GM18861 (cell line): ENCODE results near the gene RMP24.
"Not testable (repeated sequence)": the region's sequence is repeated elsewhere in the genome, so short reads cannot be mapped to it uniquely, and the experiment has no call there.

Experiments used
- ATAC-seq: cut with Tn5 transposase; IDR thresholded peaks from one replicate; pipeline ENCODE4 v1.9.1; 2021; ENCODE audit not compliant: unreplicated experiment

RMP24 gene

DNA sequence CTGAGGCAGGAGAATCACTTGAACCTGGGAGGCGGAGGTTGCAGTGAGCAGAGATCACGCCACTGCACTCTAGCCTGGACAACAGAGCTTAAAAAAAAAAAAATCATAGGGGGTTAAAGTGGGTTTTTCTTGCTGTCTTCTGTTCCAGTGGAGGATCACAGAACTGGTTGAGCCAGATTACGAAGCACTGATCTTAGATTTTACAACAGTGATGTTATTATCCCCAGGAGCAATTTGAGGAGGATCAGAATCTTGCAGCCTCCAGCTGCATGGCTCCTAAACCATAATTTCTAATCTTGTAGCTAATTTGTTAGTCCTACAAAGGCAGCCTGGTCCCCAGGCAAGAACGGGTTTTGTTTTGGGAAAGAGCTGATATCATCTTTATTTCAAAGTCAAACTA is 4.6 kb upstream of the RMP24 start:
- not testable (repeated sequence) for ATAC-seq

DNA sequence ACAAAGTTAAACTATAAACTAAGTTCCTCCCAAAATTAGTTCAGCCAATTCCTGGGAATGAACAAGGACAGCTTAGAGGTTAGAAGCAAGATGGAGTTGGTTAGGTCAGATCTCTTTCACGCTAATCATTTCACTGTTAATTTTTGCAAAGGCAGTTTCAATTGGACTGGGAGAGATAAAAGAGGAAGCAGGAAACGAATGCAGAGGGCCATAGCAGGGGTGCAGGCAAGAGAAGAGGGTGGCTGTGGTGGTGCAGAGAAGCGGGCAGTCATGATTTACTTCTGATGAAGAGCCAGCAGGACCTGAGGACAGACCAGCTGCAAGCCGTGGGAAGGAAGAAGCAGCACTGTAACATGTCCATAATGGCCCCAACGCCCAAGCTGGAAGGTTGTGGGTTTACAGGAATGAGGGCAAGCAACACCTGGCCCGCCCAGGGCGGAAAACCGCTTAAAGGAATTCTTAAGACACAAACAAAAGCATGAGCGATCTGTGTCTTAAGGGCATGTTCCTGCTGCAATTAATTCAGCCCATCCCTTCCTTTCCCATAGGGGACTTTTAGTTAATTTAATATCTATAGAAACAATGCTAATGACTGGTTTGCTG is 4.1 kb upstream of the RMP24 start:
- no peak for ATAC-seq

DNA sequence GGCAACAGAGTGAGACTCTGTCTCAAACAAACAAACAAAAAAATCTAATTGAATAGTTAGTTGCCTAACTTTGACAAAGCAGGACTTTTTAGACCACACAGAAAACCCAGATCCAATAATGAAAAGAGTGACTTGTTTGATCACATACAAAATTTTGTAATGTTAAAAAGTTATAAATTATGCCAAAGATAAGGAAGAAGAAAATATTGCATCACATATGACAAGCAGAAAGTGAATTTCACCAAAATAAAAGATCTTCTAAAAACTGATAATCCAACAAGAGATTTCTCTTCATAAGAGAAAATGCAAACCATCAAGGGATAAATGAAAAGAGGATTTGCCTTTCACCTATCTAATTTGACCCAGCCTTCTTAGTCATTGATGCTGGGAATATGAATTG is 2.8 kb upstream of the RMP24 start:
- ATAC-seq, result no peak

DNA sequence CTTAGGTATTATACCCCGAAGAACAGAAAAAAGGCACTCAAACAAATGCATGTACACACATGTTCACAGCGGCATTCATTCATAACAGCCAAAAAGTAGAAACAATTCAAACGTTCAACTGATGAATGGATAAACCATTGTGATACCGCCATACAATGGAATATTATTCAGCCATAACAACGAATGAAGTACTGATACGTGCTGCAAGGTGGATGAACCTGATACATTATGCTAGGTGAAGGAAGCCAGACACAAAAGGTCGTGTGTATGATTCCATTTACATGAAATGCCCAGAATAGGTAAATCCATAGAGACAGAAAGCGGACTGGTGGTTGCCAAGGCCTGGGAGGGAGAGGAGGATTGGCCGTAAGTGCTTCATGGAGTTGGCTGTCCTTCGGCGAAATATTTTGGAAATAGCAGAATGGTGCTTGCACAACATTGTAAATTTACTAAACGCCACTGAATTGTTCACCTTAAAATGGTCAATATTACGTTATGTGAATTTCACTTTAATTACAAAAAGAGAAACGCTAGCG is 750 bp upstream of the RMP24 start:
- peak; percentile 13 for ATAC-seq

DNA sequence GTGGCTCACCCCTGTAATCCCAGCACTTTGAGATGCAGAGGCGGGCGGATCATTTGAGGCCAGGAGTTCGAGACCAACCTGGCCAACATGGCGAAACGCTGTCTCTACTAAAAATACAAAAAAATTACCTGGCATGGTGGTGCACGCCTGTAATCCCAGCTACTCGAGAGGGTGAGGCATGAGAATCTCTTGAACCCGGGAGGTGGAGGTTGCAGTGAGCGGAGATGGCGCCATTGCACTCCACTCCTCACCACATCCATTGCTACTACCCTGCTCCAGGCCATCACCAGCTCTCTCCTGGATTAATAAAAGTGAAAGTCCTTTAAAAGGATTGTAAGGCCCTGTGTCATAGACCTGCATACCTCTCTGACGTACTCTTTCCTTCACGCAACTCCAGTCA is 1.2 kb downstream of the RMP24 start:
- ATAC-seq, result no peak

DNA sequence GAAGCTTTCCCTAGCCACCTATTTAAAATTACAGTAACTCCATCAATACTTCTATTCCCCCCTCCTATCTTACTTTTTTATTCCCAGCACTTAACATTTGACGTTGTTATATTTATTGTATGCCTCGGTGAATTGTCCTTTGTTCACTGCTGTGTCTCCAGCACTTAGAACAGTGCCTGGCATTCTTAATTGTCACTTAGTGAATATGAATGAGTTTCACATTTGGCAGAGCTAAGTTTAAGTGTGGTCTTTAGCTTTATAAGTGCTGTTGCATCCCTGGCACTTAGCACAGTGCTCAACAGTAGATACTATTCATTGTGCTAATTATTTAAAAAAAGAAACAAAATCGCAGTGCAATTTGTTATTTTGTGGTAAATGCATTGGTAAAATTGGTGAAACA is 1.7 kb downstream of the RMP24 start:
- ATAC-seq, result no peak

DNA sequence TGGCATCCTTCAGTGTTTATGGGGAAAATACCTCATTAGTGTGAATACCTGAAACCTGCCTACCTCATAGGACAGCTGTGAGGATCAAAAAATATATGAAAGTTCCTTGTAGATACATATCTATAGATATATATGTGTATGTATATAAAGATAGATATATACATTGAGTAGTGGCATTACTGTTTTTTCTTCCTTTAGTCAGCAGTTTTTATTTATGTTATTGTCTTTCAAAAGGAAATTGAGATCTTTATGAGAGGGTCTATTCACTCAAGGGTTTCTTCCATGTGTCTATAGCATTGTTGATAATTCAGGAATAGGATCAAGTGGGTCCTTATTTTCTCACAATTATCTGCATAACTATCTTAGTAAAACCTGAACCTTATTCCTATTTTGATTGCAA is 6.6 kb downstream of the RMP24 start:
- no peak for ATAC-seq

DNA sequence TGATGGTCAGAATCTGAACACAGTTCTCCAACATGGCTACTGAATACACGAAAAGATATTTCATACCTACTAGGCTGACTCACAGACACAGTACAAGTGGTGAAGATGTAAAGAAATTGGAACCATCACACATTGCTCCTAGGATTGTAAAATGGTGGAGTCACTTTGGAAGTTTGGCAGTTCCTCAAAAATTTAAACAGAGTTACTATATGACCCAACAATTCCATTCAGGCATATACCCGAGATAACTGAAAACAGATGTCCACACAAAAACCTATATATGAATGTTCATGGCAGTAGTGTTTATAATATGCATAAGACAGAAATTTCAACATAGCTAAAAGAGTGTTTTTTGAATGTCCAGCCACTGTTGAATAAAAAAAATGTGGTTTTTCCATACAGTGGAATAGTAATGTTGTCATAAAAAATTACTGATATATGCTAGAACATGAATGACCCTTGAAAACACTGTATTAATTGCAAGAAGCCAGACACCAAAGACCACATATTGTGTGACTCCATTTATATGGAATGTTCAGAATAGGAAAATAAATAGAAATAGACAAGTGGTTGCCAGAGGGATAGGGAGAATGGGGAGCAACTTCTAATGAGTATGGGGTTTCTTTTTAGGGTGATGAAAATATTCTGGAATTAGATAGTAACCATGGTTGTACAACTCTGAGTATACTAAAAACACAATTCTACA is 10.1 kb downstream of the RMP24 start:
- ATAC-seq, result no peak

DNA sequence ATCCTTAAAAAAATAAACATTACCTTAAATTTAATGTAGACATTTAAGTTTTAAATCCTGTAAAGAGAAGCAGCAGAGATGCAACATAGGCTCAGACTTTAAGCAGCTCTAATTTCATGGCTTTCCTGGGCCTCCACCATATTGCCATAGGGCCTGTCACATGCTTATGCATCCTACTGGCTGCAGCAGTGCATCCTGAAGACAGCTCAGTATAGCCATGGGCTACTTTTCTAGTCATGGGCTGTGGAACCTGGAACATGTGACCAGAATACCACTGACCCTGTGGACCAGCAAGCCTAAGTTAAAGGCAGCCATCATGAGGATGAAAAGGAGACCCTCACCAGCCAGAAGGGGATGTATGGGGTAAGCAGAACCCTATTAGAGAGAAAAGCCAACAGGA is 10.7 kb downstream of the RMP24 start:
- no peak for ATAC-seq

DNA sequence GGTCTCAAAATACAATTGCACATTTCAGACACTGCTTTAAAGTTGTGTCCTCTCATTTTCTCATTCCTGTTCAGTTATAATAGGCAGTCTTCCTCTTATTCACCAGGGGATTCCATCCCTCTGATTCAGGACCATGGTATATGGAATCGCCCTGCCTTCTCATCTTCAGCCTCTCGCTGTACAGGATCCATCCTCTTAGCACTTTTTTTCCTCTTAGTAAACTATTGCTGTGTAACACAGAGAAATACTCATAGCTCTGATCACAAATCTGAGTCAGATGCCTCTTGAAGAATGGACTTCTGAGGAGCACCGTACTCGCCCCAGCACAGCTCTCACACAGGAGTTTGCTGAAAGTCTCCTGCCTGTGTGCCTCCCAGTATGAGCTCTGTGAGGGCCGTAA is 11.3 kb downstream of the RMP24 start:
- no peak for ATAC-seq

DNA sequence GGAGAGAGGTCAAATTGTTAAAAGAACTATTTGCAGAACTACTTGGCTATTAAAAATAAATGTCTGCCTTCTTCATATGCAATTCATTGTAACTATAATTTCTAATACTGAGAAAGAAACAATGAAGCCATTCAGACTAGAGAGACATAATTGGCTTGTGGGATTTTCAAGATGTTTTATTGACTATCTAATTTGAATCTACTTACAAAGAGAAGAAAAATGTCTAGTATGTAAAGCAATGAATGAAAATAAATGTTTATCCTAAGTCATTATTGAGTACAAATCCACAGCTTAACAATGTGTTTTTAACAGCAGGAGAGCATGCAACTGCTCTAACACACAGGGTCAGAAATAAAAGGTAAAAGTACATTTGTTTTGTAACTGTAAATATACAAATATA is 19.2 kb downstream of the RMP24 start:
- no peak for ATAC-seq

DNA sequence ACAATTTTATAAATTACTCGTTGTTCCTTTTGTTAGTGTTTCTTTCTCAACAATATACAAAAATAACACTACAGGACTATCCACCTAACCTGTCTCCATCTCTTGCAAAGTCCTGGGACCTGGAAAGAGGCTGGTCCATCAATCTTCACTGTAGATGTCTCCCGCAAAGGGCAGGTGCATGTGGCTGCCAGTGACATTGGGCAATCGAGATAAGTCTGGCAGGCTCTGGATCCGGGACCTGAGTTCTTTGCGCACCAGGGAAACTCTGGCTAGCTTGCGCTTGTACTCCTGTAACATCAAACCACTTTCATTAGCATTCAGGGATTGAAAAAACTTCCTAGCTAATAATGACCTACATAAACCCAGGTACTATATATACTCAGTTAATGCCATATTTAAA is 20.5 kb downstream of the RMP24 start:
- no peak for ATAC-seq

DNA sequence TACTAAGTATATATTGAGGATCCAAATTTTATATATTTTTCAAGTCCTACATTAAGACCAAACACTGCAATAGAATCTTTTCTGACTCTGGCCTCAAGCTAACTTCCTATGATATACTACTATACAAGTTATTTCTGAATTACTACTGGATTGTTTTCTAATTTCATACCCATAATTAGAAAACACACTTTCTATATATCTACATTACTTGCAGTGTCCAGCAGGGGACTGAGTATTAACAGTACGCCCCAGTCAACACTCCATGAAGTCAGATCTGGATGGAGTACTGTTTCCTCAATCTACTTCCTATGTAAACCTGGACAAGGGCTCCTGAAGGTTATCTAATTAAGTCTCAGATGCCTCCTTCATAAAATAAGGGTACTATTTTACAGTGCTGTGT is 26.5 kb downstream of the RMP24 start:
- no peak for ATAC-seq

DNA sequence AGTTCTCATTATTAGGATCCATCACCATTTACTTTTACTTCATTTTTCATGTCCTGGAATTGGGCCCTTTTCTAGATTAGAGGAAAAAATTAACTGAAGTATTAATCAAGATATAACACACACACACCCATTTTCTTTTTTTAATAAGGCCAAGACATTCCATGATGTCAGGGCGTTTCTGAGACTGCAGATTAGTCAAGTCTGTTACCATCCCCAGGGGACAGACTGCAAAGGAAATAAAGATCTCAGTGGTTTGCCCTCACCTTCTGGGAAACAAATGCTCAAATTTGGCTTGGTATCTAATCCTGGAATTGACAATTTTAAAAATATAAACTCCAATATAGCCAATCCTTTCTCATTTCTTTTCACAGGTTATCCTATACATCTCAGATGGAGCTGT is 27.4 kb downstream of the RMP24 start:
- ATAC-seq, result no peak

DNA sequence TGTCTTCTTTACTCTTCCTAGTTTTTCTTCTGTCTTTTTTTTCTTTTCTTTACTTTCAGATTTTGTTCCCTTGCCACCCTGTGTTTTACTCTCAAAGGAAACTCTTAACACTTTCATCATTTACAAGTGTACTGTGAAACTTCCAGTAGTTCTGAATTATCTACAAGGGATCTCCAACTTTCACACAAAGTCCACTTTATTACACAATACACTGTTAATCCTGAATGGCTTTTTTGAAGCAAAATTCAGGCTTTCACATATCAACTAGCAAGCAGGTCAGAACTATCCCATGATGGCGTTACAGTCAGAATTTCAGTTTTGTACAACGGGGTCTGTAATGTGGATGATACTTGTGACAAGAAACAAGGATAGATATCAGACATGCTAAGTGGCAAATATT is 34.5 kb downstream of the RMP24 start:
- no peak for ATAC-seq

DNA sequence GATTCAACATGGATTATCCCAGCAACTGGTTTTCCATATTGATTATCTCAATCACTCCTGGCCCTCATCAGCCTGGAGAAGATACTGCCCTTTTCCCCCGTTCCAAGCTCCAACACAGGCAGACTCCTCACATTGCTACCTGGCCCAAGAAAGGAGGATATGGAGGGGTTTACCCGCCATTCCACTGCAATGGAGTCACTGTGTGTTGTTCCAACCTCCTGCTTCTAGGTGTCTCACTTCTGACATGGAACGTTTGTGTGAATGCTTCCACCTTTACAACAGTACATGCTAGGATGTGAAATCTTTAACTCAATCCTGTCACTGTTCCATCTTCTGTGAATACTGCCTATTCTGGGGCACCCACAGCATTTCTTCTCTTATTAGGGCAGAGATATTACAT is 36.7 kb downstream of the RMP24 start:
- no peak for ATAC-seq

DNA sequence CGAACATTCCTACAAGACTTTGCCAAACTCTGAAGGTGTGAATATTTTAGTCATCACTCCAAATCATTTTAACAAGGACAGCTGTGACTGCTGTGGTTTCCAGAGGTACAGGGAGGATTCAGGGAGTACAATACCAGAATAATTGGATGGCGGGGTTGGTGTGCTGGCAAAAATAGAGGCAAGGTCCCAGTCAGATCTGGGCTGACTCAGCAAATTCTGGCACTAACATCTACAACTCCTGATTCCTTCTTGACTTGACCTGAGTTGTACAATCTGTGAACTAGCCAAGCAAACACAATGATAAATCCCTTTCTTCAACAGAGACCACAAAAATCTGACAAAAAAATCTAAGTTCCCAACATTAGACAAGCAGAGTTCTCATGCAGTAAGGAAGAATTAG is 40.4 kb downstream of the RMP24 start:
- ATAC-seq, result no peak

DNA sequence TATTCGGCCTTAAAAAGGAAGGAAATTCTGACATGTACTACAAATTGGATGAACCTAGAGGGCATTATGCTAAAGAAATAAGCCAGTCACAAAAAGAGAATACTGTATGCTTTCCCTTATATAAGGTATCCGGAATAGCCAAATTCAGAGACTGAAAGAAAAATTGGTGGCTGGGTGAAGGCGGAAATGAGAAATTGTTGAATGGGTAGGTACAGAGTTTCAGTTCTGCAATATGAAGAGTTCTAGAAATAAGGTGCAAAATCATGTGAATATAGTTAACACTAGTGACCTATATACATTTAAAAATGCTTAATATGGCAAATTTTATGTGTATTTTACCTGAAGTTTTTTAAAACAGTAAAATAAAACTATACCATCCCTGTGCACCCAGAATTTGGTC is 43.1 kb downstream of the RMP24 start:
- ATAC-seq, result peak; percentile 83

DNA sequence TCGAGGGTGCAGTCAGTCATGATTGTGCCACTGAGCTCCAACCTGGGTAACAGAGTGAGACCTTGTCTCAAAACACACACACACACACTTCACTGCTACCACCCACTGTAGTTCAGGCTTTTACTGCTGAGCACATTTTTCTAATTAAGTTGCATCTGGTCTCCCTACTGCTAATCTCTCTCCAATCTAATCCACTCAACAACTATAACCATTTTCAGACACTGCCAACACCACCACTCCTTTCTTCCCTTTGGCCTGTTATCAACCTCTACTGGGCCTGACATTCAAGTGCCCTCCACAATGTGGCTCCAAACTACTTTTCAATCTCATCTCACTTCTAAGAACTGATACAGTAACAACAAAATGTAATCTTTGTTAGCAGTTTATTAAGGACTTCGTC is 44.8 kb downstream of the RMP24 start:
- ATAC-seq, result no peak

DNA sequence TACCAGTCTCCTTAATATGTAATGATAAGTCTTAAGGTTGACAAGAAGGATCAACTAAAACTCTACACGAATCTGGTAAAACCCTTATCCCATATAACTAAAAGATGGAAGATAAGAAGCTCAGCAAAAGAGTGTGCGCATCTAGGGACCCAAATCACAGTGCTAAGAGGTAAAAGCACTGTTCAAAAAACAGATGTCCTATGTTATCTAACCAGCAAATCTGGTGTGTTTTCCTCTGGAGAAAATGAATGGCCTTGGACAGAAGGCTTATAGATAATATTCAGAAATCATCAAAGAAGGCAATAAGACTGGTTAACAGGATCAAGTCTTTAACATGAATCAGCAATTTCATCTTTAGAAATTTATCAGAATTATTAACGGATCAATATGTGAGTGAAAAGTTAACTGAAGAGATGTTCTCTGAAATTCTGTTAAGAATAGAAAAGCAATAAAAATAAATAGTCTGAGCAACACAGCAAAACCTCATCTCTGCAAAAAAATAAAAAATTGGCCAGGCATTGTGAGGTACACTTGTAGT is 47.8 kb downstream of the RMP24 start:
- no peak for ATAC-seq

DNA sequence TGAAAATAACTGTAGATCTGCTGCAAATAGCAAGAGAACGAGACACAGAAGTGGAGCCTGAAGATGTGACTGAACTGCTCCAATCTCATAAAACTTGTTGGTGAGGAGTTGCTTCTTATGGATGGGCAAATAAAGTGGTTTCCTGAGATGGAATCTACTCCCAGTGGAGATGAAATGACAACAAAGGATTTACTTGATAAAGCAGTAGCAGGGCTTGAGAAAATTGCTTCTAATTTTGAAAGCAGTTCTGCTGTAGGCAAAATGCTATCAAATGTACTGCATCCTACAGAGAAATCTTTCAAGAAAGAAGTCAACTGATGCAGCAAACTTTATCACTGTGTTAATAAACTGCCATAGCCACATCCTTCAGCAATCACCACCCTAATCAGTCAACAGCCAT is 50.9 kb downstream of the RMP24 start:
- no peak for ATAC-seq

DNA sequence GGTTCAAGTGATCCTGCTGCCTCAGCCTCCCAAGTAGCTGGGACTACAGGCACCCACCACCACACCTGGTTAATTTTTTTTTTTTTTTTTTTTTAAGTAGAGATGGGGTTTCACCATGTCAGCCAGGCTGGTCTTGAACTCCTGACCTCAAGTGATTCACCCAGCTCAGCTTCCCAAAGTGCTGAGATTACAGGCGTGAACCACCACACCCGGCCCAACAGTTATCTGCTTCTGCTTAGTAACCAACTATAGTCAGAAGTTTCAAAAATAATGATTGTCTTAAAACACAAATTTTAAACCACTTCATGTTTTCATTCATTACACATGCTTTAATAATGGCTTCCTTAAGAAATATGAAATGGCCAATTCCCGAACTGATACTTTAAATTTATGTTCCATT is 51.8 kb downstream of the RMP24 start:
- not testable (repeated sequence) for ATAC-seq

DNA sequence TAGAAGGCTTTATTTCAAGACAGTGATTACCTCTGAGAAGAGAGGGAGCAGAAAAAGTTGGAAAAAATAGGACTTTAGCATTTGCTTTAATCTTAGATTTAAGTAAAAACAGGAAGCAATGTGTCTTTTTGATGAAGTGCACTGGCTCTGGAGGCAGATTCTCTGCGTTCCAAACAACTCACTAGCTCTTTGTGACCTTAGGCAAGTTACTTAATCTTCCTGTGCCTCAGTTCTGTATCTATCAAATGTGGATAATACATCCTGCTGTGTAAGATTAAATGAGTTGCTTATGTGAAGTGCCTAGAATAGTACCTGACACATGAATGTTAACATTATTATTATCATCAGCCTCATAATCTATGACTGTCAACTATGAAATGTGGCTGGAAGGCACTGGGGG is 52.5 kb downstream of the RMP24 start:
- no peak for ATAC-seq
